ENCODE data around the gene SLC35D3. TPM values are rescaled to one million over a fixed set of nuclear protein-coding genes. Genes with fewer than 3 reads are reported as not detected.

SLC35D3 gene
- total RNA-seq, 3 donors from 2014 or later, result not detected

- Histone ChIP-seq H3K9me3 (no peaks in the 10 kb centered on the region), H3K27ac (no peak overlapping the region), H3K36me3 (no peaks in the 10 kb centered on the region), H3K4me3 (no peak overlapping the region), H3K4me1 (no peaks in the 10 kb centered on the region), H3K27me3 (no peaks in the 10 kb centered on the region)
- intact Hi-C loops (cut with DNase I; ENCODE audit: low total_unique reads), result no loop called here
- DNase-seq (ENCODE audit: low spot score in 2 of 2), result no peak
- TF ChIP-seq POLR2AphosphoS5 (IDR thresholded peaks at IDR 0.05), result no peak
- TF ChIP-seq CTCF (IDR thresholded peaks at IDR 0.05), result no peak
- TF ChIP-seq POLR2A (IDR thresholded peaks at IDR 0.05), result no peak
Measured at GRCh38 chr6:136887953-136888352, 34.1 kb upstream of the SLC35D3 start.

GRCh38 chr6:136889271-136890193, 32.6 kb upstream of the SLC35D3 start:
- Histone ChIP-seq H3K4me1 (no peaks in the 10 kb centered on the region), H3K4me3 (no peak overlapping the region), H3K9me3 (no peaks in the 10 kb centered on the region), H3K27me3 (no peaks in the 10 kb centered on the region), H3K27ac (no peak overlapping the region), H3K36me3 (no peaks in the 10 kb centered on the region)
- intact Hi-C loops (cut with DNase I; ENCODE audit: low total_unique reads), result no loop called here
- no peak for DNase-seq (ENCODE audit: low spot score in 2 of 2)
- TF ChIP-seq POLR2AphosphoS5 (IDR thresholded peaks at IDR 0.05), result no peak
- no peak for TF ChIP-seq CTCF (IDR thresholded peaks at IDR 0.05)
- TF ChIP-seq POLR2A (IDR thresholded peaks at IDR 0.05), result no peak

GRCh38 chr6:136890194-136890839, 31.8 kb upstream of the SLC35D3 start:
- no peak for TF ChIP-seq POLR2AphosphoS5 (IDR thresholded peaks at IDR 0.05)
- no peak for TF ChIP-seq CTCF (IDR thresholded peaks at IDR 0.05)
- TF ChIP-seq POLR2A (IDR thresholded peaks at IDR 0.05), result no peak
- H3K36me3 ChIP-seq, result no peaks in the 10 kb centered on the region
- no peaks in the 10 kb centered on the region for H3K4me1 ChIP-seq
- no peak for DNase-seq (ENCODE audit: low spot score in 2 of 2)
- H3K9me3 ChIP-seq, result no peaks in the 10 kb centered on the region
- intact Hi-C loops (cut with DNase I; ENCODE audit: low total_unique reads), result no loop called here
- H3K27me3 ChIP-seq, result no peaks in the 10 kb centered on the region
- H3K27ac ChIP-seq, result no peak overlapping the region
- no peak overlapping the region for H3K4me3 ChIP-seq

- H3K27me3 ChIP-seq, result no peaks in the 10 kb centered on the region
- H3K36me3 ChIP-seq, result no peaks in the 10 kb centered on the region
- H3K4me1 ChIP-seq, result no peaks in the 10 kb centered on the region
- H3K27ac ChIP-seq, result no peak overlapping the region
- no peaks in the 10 kb centered on the region for H3K9me3 ChIP-seq
- H3K4me3 ChIP-seq, result no peak overlapping the region
- intact Hi-C loops (cut with DNase I; ENCODE audit: low total_unique reads), result no loop called here
- TF ChIP-seq POLR2A (IDR thresholded peaks at IDR 0.05) (no peak), CTCF (IDR thresholded peaks at IDR 0.05) (no peak), POLR2AphosphoS5 (IDR thresholded peaks at IDR 0.05) (no peak)
- DNase-seq (ENCODE audit: low spot score in 2 of 2), result no peak
Measured at GRCh38 chr6:136890986-136891385, 31.1 kb upstream of the SLC35D3 start.

- intact Hi-C loops (cut with DNase I; ENCODE audit: low total_unique reads), result no loop called here
- no peaks in the 10 kb centered on the region for H3K27me3 ChIP-seq
- H3K27ac ChIP-seq, result no peak overlapping the region
- H3K4me3 ChIP-seq, result no peak overlapping the region
- no peaks in the 10 kb centered on the region for H3K9me3 ChIP-seq
- no peaks in the 10 kb centered on the region for H3K4me1 ChIP-seq
- DNase-seq (ENCODE audit: low spot score in 2 of 2), result no peak
- TF ChIP-seq POLR2AphosphoS5 (IDR thresholded peaks at IDR 0.05) (no peak), CTCF (IDR thresholded peaks at IDR 0.05) (no peak), POLR2A (IDR thresholded peaks at IDR 0.05) (no peak)
- H3K36me3 ChIP-seq, result no peaks in the 10 kb centered on the region
Measured at GRCh38 chr6:136893187-136893586, 28.9 kb upstream of the SLC35D3 start.
